ENCODE data around the gene PTPRM. TPM values are rescaled to one million over a fixed set of nuclear protein-coding genes. Genes with fewer than 3 reads are reported as not detected.

The PTPRM gene
- total RNA-seq, 1 donor from 2014 or later: 1.00 TPM

DNA sequence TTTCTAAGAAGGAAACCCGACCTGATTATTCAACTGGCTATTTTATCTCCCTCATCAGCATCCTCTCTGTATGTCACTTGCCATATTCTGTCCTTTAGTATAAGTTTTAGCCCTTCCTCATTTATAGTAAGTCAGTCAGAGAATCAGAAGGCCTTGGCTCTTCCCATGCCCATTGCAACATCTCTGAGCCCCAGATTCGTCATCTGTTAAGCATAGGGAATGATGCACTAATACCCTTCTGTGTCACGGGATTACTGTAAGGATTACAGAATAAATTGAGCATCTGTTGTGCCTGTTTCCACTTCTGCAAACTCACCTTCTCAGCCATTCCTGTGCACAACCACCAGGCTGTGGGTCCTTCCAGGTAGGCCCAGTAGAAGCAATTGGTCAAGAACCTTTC is 784.0 kb downstream of the PTPRM start:
- TF ChIP-seq, protein P1, sequence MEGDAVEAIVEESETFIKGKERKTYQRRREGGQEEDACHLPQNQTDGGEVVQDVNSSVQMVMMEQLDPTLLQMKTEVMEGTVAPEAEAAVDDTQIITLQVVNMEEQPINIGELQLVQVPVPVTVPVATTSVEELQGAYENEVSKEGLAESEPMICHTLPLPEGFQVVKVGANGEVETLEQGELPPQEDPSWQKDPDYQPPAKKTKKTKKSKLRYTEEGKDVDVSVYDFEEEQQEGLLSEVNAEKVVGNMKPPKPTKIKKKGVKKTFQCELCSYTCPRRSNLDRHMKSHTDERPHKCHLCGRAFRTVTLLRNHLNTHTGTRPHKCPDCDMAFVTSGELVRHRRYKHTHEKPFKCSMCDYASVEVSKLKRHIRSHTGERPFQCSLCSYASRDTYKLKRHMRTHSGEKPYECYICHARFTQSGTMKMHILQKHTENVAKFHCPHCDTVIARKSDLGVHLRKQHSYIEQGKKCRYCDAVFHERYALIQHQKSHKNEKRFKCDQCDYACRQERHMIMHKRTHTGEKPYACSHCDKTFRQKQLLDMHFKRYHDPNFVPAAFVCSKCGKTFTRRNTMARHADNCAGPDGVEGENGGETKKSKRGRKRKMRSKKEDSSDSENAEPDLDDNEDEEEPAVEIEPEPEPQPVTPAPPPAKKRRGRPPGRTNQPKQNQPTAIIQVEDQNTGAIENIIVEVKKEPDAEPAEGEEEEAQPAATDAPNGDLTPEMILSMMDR (IDR thresholded peaks at IDR 0.05): no peak
- Mint-ChIP-seq H3K4me3 (no peak overlapping the region), H3K9me3 (no peaks in the 10 kb centered on the region), H3K27ac (no peak overlapping the region), H3K4me1 (no peaks in the 10 kb centered on the region), H3K27me3 (no peaks in the 10 kb centered on the region), H3K36me3 (ENCODE audit: low read depth) (no peaks in the 10 kb centered on the region)
- ATAC-seq (ENCODE audit: low read depth): no peak
- intact Hi-C loops (cut with micrococcal nuclease): no loop called here
- no peak for DNase-seq
- POLR2A ChIA-PET: no interaction called here
- CTCF ChIA-PET: no interaction called here

DNA sequence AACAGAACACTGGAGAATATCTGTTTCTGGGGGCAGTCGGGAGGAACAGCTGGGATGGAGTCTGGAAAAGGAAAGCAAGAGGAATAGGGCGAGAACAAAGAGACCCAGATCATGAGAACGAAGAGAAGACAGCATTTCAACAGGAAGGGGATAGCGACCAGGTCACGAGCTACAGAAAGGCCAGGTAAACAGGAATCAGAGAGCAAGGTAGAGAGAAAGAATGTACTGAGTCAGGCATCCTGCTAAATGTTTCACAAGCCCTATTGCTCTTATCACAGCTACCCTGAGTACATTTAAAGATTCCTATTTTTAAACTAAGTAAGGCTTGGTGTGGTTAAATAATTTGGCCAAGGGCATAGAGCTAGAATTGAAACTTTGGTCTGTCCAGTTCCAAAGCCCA is 787.2 kb downstream of the PTPRM start:
- intact Hi-C loops (cut with micrococcal nuclease): no loop called here
- Mint-ChIP-seq H3K27ac (no peak overlapping the region), H3K27me3 (no peaks in the 10 kb centered on the region)

DNA sequence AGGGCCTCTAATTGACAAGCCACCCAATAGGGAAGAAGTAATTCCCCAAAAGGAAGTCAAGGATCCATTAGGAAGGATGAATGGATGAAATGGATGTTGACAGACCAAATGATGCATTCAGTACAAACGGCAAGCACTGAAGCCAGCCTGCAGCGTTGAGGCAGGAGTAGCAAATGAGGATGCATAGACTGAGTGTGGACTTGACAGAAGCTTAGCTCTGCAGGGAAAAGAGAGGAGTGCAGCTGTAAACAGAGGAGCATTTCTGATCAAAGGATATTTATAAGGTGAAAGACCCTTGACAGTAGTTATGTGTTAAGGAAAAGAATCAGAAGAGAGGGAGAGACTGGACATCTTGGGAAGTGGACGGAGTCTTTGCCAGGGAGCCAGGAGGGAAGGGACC is 788.9 kb downstream of the PTPRM start:
- Mint-ChIP-seq H3K4me3 (no peak overlapping the region), H3K4me1 (no peaks in the 10 kb centered on the region), H3K27me3 (no peaks in the 10 kb centered on the region), H3K27ac (no peak overlapping the region), H3K9me3 (no peaks in the 10 kb centered on the region), H3K36me3 (ENCODE audit: low read depth) (no peaks in the 10 kb centered on the region)
- DNase-seq: no peak
- ChIA-PET POLR2A (no interaction called here), CTCF (no interaction called here)
- TF ChIP-seq, protein P1 (IDR thresholded peaks at IDR 0.05): no peak
- intact Hi-C loops (cut with micrococcal nuclease): no loop called here
- ATAC-seq (ENCODE audit: low read depth): no peak

More for the DNA sequence above, 787.2 kb downstream of the PTPRM start:
- Mint-ChIP-seq H3K4me3 (no peak overlapping the region), H3K36me3 (ENCODE audit: low read depth) (no peaks in the 10 kb centered on the region), H3K9me3 (no peaks in the 10 kb centered on the region), H3K4me1 (no peaks in the 10 kb centered on the region)
- ATAC-seq (ENCODE audit: low read depth) (no peak), DNase-seq (no peak)
- TF ChIP-seq, protein P1 (IDR thresholded peaks at IDR 0.05): no peak
- POLR2A ChIA-PET: no interaction called here
- CTCF ChIA-PET: no interaction called here

DNA sequence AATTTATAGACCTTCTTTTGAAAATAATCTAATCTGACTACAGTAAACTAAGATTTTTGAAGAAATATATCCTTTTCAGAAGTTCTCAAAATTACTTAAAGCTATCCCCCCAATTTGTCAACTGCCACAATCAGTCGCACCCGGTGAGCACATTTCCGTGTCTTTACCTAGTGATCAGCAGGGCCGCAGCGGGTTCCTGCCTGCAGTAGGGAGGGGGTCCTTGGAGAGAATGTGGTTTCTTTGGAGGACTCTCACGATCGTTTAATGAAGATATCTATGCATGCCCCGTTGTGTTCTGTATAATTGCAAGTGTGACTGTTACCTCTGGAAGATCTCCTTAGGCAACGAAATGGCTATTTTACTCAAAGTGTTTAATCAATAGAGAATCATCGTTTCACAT is 790.2 kb downstream of the PTPRM start:
- CTCF ChIA-PET: no interaction called here
- DNase-seq (no peak), ATAC-seq (ENCODE audit: low read depth) (no peak)
- no peak overlapping the region for H3K27ac Mint-ChIP-seq
- intact Hi-C loops (cut with micrococcal nuclease): no loop called here
- TF ChIP-seq, protein P1 (IDR thresholded peaks at IDR 0.05): no peak
- H3K9me3 Mint-ChIP-seq: no peaks in the 10 kb centered on the region
- no peak overlapping the region for H3K4me3 Mint-ChIP-seq
- POLR2A ChIA-PET: no interaction called here
- no peaks in the 10 kb centered on the region for H3K36me3 Mint-ChIP-seq (ENCODE audit: low read depth)
- no peaks in the 10 kb centered on the region for H3K27me3 Mint-ChIP-seq
- no peaks in the 10 kb centered on the region for H3K4me1 Mint-ChIP-seq

DNA sequence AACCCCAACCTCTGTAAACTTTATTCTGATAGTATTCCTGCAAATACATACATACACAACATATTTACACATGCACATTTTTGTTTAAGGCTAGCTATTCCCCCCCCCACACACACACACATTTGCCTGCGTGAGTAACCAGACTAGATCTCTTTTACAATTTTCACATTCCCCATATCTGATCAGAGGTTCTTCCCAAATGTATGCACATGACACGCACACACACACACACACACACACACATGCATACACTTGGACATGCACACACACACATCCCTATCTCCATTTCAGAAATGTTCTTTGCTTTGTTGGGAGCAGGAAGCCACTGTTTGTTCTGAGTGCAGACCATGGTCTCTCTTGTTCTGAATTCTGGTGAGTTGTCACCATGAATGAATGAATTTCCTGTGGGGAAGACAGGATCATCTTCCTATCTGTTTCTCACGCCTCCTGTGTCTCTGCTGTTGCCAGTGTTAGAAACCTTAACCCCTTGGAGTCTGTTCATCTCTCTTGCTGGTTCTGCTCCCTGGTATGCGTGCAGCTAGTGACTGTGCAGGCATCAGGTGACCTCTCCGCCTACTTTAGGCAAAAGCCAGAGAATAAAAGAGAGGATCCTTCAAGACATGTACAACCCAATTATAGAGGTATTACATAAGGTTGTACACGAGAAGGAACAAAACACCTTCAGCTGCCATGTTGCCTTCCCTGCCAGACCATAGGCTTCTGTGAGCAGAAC is 791.1 kb downstream of the PTPRM start:
- ChIA-PET CTCF (no interaction called here), POLR2A (no interaction called here)
- no peaks in the 10 kb centered on the region for H3K9me3 Mint-ChIP-seq
- H3K36me3 Mint-ChIP-seq (ENCODE audit: low read depth): no peaks in the 10 kb centered on the region
- no peak overlapping the region for H3K4me3 Mint-ChIP-seq
- TF ChIP-seq, protein P1 (IDR thresholded peaks at IDR 0.05): no peak
- ATAC-seq (ENCODE audit: low read depth) (no peak), DNase-seq (no peak)
- H3K27ac Mint-ChIP-seq: no peak overlapping the region
- no peaks in the 10 kb centered on the region for H3K4me1 Mint-ChIP-seq
- intact Hi-C loops (cut with micrococcal nuclease): no loop called here
- H3K27me3 Mint-ChIP-seq: peaks cover 4% of the 10 kb centered on the region

Data from activated B cell treated with CpG ODN at 0.5 μM for 24 hours (primary cell).